A172 (cell line): ENCODE data around the gene RBM19. TPM values are rescaled to one million over a fixed set of nuclear protein-coding genes. Genes with fewer than 3 reads are reported as not detected.

Experiments
- DNase-seq: peaks from one replicate; pipeline ENCODE4 v3.0.0-alpha.2; 2015; ENCODE audit warnings: low spot score
- total RNA-seq: library from RNA; depleted of rRNA; stranded (reverse); fragments of >200 nt; shearing (Covaris generic); gene quantifications from 2 replicates; pipeline ENCODE4 v1.2.3, GENCODE V29; 2014

The RBM19 gene
- total RNA-seq, 1 experiment from 2014 or later, result 15.1 TPM

DNA sequence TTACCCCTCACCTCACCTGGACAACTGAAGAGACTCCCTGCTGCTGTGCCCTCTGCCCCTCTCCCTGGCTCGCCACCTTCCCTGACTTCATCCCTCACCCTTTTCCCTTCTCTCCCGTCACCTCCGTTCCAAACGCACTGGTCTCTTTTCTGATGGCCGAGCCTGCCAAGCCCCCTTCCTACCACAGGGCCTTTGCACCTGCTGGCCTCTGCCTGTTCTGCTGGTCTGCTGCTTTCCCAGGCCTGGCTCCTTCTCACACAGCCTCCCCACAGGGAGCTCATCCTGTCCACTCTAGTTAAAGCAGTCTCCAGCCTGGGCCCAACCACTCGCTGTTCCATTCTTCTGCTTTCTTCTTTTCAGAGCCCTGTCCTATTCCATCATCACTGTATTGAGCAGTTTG is 34.6 kb downstream of the RBM19 start:
- no peak for DNase-seq

DNA sequence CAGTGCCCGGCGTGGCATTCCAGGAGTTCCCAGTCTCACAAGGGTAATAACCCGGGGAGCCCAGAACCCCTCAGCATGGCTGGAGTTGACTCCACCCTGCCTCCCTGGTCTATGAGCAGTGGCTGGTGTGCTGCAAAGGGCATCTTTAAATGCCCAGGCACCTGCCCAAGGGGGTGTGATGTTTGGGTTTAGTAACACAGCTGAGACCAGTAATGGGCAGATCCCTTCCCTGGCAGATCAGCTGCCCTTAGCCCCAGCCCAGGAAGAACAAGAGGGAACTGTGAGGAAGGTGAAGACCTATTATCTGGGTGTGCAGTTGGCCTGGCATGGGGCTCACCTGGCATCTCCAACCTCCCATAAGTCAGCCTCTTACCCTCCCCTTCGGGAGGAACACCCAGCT is 35.9 kb downstream of the RBM19 start:
- no peak for DNase-seq

DNA sequence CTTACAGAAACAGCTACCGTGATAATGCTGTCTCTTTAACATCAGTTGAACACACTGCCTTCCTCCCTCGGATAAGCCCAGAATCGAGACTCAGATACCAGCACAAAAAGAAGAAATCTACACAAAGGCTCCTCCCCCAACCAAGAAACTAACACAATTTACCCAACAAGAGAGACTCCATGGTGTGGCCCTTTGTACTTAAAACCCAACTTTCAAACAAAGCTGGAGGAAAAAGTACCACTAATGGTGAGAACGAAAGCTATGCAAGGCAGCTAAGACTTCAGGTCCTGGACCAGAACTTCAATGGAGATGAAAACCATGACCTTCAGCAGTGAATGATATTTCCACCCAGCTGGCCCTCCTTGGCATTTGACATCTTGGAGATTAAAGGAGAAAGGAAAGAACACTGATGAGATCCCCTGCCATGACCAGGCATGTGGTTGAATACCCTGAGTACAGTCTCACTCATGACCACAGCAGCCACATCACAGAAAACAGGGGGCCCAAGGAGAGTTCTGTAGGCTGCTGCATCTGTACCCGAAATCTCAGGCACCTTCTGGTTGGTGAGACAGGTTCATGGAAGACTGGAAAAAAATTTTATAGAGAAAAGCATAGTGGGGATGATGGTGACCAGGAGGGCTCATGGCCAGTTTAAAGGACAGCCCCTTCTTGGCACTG is 36.7 kb downstream of the RBM19 start:
- no peak for DNase-seq

DNA sequence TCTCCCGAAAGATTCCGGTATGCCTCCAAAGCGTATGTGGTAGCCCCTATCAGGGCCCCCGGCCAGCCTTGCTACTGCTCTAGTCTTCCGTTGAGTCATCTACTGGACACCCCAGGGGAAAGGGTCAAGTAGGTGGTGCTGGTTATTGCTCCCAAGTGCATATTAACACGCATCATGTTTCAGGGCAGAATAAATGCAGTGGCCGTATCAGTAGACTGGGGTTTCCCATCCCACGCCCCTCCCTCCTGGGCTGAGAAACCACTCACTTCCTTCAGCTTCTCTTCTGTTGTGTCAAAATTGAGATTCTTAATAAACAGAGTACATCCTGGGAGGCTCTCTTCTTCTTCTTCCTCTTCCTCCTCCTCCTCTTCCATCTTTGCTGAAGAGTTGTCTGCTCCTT is 39.3 kb downstream of the RBM19 start:
- no peak for DNase-seq

DNA sequence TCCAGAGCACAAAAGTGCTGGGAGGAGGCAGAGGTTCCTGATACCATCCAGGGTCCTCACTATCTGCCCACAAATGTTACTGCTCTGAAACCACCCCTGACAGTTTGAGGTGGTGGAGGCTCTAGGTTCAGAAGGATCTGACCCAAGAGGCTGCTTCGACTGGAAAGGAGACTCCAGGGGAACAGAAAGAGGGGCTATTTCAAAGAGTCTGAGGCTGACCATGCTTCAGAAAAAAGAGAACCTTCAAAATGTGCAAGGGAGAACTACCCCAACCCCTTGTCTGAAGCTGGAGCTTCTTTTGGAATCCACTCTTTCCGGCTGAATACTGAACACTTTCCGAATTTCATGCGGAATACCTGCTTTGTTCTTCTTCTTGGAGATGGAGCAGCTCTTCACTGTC is 41.8 kb downstream of the RBM19 start:
- DNase-seq, result no peak

DNA sequence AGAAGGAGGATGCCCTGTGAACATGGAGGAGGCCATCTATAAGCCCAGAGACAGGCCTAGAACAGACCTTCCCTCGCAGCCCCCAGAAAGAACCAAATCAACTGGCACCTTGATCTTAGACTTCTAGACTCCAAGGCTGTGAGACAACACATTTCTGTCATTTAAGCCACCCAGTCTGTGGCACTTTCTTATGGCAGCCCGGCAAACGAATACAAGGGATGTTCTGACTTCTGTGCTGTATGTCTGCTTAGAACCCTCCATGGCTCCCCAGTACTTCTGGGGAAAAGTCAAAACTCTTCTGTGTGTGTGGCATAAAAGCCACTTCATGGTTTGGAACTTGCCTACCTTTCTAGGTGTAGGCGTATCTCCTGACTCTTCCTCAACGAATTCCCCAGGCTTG is 42.9 kb downstream of the RBM19 start:
- DNase-seq, result no peak

DNA sequence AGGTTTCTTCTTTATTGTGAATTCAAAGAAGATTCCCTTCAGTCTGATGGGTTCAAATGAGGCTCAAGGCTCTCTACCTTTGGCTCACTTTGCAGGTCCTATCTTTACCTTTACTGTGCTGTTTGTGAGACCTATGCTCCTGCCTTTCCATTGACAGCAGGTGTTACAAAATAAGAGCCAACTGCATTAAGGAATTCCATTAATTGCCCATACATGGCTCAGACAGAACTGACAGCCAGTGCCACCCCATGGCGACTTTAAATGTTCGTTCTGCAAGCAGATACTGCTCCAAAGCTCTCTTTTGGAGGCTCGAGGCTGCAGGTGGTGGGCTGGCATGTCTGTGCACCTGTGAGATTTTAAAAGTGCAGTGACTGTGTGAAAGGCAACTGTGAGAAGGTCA is 44.7 kb downstream of the RBM19 start:
- no peak for DNase-seq

DNA sequence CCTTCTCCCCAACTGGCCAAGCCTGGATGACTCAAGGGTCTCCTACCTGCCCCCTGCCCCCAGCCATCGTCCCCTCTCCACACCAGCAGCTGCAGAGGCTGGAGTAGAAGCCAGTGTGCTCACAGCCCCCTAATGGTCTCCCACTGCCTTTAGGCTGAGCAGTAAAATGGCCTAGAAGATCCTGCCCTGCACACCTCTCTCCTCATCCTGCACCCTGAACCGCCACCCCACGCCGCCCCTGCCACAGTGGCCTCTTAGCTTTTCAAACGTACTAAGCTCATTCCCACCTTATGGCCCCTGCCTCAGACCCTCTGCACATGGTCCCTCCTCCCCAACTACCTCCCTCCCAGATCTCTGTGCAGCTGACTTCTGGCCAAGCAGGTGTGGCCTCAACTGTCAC is 46.3 kb downstream of the RBM19 start:
- no peak for DNase-seq

DNA sequence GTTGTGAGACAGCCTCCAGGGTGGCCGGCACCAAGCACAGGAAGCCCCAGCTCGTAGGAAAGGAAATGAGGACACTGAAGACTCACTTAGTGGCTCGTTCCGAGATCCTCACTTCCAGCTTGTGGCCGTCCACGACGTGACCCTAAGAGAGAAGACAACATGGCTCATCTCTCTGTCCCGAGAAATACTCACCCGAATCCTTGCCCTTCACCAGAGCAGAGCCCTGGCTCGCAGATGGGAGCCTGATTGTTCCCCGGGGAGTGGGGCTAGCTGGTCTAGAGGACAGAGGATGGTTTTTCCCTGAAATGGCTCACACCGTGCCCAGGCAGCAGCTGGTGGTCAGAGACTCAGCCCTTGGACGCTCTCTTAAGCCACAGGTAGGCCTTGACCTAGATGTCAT is 47.8 kb downstream of the RBM19 start:
- DNase-seq, result no peak

DNA sequence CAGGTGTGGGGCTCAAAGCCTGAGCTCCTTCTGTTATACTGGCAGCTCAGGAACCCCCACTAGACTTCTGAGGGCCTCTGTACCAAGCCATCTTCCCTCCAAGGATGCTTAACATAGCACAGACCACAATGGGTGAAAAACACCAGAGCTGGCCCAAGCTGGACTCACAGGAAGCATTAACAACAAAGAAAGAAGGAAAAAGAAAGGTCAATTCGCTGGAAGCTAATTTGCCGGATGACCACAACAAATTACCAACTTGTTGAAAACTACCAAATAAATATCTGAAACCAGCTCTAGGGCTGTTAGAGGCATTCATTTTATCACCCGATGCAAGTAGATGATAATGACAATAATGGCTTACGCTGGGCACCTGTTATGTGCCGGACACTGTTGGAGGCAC is 48.7 kb downstream of the RBM19 start:
- DNase-seq, result no peak

DNA sequence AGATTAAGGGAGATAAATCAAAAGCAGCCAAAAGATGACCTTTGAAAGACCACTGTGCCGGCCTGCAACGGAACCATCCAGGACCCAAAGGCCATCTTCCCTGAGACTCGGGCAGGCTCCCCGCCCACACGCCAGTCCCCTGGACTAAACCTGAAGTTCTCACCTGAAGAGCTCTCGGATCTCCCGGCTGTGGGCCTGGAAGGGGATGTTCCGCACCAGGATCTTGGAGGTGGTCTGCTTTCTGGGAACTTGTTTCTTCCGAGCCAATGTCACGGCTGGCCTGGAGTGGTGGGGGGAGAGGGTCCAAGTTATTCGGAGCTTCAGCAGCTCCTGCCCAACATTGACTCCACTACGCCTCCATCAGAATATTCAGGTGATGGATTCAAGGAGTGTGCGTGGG is 51.3 kb downstream of the RBM19 start:
- DNase-seq, result no peak

DNA sequence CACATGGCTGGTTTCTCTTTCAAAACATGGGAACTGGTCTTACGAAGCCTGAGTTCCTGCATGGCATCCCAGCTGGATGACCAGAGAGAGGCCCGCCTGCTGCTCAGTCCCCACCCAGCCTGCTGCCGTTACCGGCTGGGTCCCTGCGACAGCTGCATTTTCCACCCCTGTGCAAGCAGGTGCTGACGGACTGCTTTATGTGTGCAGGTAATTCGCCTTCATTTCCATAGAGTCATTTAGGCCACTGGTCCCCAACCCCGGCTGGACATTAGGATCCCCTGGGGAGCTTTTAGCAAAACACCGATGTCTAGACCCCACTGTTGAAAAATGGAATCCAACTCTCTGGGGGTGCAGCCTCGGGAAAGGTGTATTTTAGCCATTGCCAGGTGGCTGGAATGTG is 51.9 kb downstream of the RBM19 start:
- DNase-seq, result no peak

DNA sequence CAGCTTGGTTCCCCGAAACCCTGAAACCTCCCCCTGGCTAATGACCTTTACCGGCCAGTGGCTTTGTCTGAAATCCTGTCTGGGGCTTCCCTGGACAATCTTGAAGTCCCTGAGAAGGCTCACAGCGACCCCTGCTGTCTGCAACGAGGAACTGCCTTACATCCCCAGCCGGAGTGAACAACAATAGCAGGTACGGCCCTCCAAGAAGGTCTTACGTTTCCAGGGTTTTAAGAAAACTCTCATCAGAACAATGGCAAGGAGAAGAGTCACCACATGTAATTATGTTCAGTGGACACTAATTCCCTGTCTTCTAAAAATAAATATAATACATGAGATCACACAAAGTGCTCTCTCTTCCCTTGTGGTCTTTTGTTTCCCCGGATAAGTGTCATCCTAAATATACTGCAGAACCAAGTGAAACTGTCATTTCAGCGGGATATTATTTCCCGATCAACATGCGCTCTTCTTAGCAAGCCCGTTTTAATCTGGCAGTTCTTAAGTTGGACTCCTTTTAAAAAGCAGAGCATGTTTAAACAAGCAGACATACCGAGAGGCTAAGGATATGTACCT is 53.3 kb downstream of the RBM19 start:
- DNase-seq, result peak; percentile 57

DNA sequence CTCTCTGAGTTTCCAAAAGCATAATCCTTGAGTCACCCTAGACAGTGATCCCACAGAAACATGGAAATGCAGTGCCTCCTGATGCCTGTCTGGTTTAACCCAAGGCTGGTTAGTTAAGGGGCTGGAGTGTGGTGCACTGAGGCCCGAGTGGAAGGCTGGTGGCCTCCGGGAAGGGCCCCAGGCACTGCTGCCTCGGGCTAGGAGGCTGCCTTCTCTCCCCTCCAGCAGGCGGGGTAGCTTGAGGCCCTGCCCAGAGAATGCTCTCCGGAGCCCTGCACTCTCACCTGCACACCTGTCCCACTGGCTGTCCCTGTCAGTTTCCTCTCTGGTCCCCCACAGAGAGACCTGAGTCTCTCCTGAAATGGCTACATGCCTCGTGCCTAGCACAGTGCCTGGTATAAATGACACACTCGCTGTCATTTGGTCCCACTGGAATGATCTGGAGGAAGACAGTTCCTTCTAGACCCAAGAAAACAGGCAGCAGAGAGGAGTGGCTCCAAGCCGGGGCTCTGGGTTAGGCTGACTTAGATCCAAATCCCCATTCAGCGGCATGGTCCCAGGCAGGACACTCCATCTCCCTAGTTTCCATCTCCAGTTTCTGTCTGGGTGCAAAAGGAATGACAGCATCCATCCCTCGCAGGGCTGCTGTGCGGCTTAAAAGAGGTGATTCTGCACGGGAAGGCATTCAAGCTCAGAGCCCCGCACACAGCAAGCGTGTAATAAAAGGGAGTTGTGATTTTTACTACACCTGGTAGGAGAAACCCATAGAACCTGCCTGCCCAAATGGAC is 54.0 kb downstream of the RBM19 start:
- DNase-seq, result no peak

DNA sequence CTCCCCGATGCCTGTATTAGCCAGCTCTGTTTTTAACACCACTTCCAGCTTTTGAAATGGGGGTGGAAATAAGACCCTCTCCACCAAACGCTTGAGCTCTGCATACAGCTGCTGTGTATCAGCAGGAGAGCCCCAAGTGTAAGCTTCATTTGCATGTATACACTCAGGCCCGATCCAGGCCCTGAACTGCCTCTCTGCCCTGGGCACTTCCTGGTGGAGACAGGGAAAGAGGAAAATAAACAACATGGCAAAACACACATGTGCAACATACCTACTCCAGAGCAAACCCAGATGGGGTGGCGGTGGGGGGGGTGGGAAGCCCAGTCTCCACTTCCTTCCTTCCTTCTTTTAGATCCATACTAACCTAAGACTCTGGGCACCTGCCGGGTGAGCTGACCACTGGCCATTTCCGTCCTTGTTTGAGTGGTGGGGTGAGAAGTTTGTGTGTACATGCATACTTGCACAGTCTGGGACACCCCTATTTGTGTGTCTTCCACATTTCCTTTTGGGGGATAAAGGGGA is 55.3 kb downstream of the RBM19 start:
- no peak for DNase-seq

DNA sequence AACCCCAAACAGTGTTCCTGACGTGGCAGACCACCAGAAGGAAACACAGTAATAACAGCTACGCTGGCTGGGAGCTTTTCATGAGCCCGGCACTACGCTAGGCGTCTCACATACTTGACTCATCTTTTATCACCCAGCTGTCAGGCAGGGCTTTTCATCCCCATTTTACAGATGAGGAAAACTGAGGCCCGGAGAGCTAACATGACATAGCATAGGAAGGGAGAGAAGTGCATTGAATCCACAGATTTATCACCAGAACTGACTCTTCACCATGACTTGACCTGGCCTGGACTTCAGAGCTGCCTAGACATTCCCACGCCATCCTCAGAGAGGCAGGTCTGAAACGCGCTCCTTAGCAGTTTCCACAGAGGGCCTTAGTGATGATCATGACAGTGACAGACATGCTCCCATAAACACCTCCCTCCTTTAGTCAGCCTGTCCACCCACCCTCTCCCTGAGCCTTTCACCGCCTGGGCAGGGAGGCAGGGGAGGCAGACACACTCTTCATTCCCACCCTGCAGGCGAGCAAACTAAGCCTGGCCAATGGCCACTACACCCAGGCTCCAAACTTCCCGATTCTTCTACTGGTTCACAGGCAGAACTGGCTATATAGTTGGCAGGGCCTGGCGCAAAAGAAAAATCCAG is 56.2 kb downstream of the RBM19 start:
- DNase-seq, result no peak

DNA sequence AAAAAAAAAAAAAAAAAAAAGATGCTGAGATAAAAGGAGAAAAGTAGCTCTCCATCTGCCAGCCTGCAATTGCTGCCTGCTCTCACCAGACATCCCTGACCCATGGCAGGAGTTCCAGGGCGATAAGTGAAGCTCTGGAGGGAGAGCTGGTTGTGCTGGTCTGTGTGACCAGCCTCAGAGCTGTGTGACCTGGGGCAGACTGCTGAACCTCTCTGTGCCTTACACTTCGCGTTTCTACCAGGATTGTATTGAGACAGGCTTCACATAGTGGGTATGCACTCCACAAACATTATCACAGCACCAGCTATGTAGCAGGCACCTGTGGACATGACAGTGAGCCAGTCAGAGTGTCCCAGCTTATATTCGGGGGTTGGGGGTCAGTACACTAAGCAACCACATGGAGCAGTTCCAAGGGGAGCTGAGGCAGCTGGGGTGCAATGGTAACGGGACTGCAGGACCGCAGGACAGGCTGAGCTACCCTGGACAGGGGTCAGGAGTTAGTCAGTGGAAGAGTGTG is 57.5 kb downstream of the RBM19 start:
- no peak for DNase-seq

DNA sequence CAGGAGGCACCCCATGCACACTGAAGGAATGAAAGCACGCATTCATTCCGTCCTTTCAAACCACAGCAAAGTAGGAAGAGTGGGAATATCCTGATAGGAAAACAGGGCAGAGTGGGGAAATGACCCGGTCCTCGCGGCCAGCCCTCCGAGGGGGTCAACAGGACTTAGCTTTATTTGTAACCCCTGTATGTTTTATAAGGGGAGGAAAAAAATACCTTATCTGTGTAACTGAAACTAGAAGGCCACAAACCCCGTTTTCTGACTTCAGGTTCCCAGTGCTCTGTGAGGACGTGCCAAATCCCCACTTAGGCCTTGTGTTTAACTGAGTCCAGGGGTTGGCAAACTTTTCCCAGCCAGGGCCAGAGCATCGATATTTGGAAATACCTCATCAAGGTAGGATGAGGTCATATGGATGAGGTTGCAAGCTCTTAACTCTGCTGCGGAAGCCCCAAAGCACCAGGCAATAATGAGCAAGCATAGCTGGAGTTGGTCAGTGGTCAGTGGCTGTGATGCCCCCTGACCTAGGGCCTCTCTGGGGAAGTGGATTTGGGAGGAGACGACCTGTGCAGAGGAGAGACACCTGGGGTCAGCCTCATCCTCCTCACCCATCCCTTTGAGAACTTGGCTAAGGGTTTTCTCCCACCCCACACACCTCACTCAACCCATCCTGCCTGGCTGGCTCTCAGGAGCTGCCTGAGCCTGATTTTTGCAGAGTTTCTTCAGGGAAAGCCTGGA is 58.5 kb downstream of the RBM19 start:
- DNase-seq, result no peak

DNA sequence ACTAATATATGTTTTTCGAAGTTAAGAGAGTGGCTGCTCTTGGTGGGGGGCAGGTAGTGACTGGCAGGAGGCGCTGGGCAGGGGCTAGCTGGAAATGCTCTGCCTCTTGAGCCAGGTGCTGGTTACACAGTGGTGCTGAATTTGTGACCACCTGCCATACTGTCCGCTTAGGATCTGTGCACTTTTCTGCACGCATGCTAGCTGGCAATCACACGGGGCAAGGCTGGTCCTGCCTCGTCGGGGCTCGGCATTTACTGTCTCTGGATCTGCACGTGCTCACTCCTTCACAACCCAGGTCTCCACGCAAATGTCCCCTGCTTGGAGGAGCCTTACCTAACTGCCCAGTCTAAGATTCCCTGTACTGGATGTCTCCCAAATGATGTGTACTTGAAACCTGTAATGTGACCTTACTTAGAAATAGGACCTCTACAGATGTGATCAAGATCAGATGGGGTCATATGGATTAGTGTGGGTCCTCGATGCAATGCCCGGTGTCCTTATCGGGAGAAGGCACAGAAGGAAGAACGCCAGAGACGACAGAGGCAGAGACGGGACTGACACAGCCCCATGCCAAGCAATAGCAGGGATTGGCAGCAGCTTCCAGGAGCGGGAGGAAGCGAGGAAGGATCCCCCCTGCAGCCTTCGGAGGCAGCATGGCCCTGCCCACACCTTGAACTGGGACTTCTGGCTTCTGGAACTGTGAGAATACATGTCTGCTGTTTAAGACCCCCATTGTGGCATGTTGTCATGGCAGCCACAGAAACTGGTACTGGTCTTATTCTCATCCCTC is 59.5 kb downstream of the RBM19 start:
- no peak for DNase-seq

DNA sequence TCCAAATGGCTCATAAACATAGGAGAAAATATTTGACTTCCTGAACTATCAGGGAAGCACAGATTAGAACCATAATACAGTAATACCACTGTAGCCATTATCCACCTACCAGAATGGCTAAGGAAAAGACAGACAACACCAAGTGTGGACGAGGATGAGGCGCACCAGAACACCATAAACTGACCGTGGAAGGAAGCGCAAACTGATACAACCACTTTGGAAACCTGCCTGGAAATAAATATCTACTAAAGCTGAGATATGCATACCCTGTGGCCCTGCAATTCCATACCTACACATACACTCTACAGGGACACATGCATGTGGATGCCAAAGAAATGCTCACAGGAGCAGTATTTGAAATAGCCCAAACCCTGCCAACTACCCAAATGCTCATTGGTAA is 60.3 kb downstream of the RBM19 start:
- DNase-seq, result no peak

DNA sequence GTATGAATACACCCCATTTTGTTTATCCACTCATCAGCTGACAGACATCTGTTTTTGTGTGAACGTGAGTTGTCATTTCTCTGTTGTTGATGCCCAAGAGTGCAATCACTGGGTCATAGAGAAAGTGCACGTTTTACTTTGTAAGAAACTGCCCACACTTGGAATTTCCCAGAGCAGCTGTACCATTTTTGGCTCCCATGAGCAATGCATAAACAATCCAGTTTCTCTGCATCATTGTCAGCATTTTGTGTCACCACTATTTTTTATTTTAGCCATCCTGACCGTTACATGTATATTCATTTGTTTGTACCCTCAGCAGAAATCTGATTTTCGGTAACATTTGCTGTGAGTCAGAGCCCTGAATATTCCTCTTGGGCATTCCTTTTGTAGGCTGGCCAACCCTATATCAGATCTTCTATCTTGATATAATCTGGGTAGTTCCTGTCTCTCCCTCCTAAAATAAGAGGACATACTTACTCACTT is 62.7 kb downstream of the RBM19 start:
- DNase-seq, result peak; percentile 71
